M059J (cell line): ENCODE measurements around the gene ANKRD36C. TPM values are rescaled to one million over a fixed set of nuclear protein-coding genes. Genes with fewer than 3 reads are reported as not detected.
"Not testable (repeated sequence)": the region's sequence is repeated elsewhere in the genome, so short reads cannot be mapped to it uniquely, and the experiment has no call there.

Experiments used
- DNase-seq: peaks from one replicate; pipeline ENCODE4 v3.0.0-alpha.2; 2012; ENCODE audit warnings: low read depth
- total RNA-seq: library from RNA; depleted of rRNA; stranded (reverse); fragments of >200 nt; shearing (Covaris generic); gene quantifications from 2 replicates; pipeline ENCODE4 v1.2.3, GENCODE V29; 2014; rRNA removed

Gene ANKRD36C
- total RNA-seq, 1 experiment from 2014 or later: 7.1 TPM

GRCh38 chr2:95799147-95799889 is 192.3 kb downstream of the ANKRD36C start:
- not testable (repeated sequence) for DNase-seq

GRCh38 chr2:95796249-95797099 is 195.2 kb downstream of the ANKRD36C start:
- not testable (repeated sequence) for DNase-seq

GRCh38 chr2:95793970-95794369 is 197.7 kb downstream of the ANKRD36C start:
- DNase-seq: not testable (repeated sequence)

GRCh38 chr2:95790180-95790579 is 201.4 kb downstream of the ANKRD36C start:
- DNase-seq: not testable (repeated sequence)

- DNase-seq: not testable (repeated sequence)
These were observed 202.2 kb downstream of the ANKRD36C start for GRCh38 chr2:95789385-95789784.

- not testable (repeated sequence) for DNase-seq
These were observed 203.0 kb downstream of the ANKRD36C start for GRCh38 chr2:95788642-95789041.

Other genes with a start within 250 kb of the ANKRD36C start
- not detected in 2 replicates for gene GPAT2, start 43.1 kb upstream of the ANKRD36C start, total RNA-seq
- gene ADRA2B, start 124.7 kb upstream of the ANKRD36C start, total RNA-seq: not detected in 2 replicates
- 0.17 TPM in 1 of 2 replicates, not detected in the other for gene ASTL, start 146.7 kb upstream of the ANKRD36C start, total RNA-seq
- 75.8 and 103 TPM in 2 replicates for gene DUSP2, start 153.6 kb upstream of the ANKRD36C start, total RNA-seq
- gene STARD7, start 217.0 kb upstream of the ANKRD36C start, total RNA-seq: 134 and 160 TPM in 2 replicates